Activated T-helper 1 cell treated with anti-CD3 and anti-CD28 coated beads, Interleukin-12 subunit alpha, Interleukin-12 subunit beta, Interleukin-2, Interleukin-4 antibody, amounts not matched to agents 30 ng/mL and 10 ng/mL and 1 ng/mL, durations not matched to agents 14 hours and 24 hours and 36 hours (primary cell): ENCODE measurements around the gene ANKRD1. TPM values are rescaled to one million over a fixed set of nuclear protein-coding genes. Genes with fewer than 3 reads are reported as not detected.
"Not testable (repeated sequence)": the region's sequence is repeated elsewhere in the genome, so short reads cannot be mapped to it uniquely, and the experiment has no call there.

Source experiments
- DNase-seq: peaks from one replicate; pipeline ENCODE4 v3.0.0; 2021; ENCODE audit warnings: low spot score
- H3K27ac Mint-ChIP-seq: one replicate; pipeline ENCODE4 v1.8.0; 2021; ENCODE audit warnings: mild to moderate bottlenecking, mixed read lengths
- H3K27me3 Mint-ChIP-seq: one replicate; pipeline ENCODE4 v1.8.0; 2022; ENCODE audit warnings: mild to moderate bottlenecking, moderate library complexity, mixed read lengths; ENCODE audit not compliant: insufficient read depth
- H3K36me3 Mint-ChIP-seq: one replicate; pipeline ENCODE4 v1.8.0; 2021; ENCODE audit warnings: low read depth, mixed read lengths
- H3K4me1 Mint-ChIP-seq: one replicate; pipeline ENCODE4 v1.8.0; 2021; ENCODE audit warnings: low read depth, mixed read lengths
- H3K4me3 Mint-ChIP-seq: one replicate; pipeline ENCODE4 v1.8.0; 2021; ENCODE audit warnings: mild to moderate bottlenecking, moderate library complexity, mixed read lengths
- H3K9me3 Mint-ChIP-seq: one replicate; pipeline ENCODE4 v1.8.0; 2021; ENCODE audit warnings: mixed read lengths
- intact Hi-C: fragments of 100-400 bp; cut with micrococcal nuclease; formaldehyde crosslinking; loops from one replicate; pipeline ENCODE4 v1.15.1; 2024
- total RNA-seq: library from RNA; stranded (reverse); gene quantifications from 2 replicates; pipeline ENCODE4 v1.2.3, GENCODE V29; 2022

ANKRD1 gene
- total RNA-seq, 1 donor from 2014 or later = not detected

- Mint-ChIP-seq H3K4me1 (peaks cover 16% of the 10 kb centered on the region), H3K4me3 (no peak overlapping the region), H3K27ac (peak overlapping the region; percentile 9), H3K9me3 (peaks cover 9% of the 10 kb centered on the region), H3K36me3 (peaks cover 4% of the 10 kb centered on the region), H3K27me3 (no peaks in the 10 kb centered on the region)
- intact Hi-C loops = no loop called here
- no peak for DNase-seq
Observed at GRCh38 chr10:90947030-90947960, 26.4 kb upstream of the ANKRD1 start.

GRCh38 chr10:90945491-90946070 lies 24.7 kb upstream of the ANKRD1 start:
- Mint-ChIP-seq H3K4me1 (peaks cover 16% of the 10 kb centered on the region), H3K27me3 (no peaks in the 10 kb centered on the region), H3K4me3 (no peak overlapping the region), H3K36me3 (peaks cover 4% of the 10 kb centered on the region), H3K27ac (no peak overlapping the region), H3K9me3 (peaks cover 7% of the 10 kb centered on the region)
- intact Hi-C loops = no loop called here
- DNase-seq = no peak

- Mint-ChIP-seq H3K36me3 (peaks cover 4% of the 10 kb centered on the region), H3K9me3 (peaks cover 7% of the 10 kb centered on the region), H3K27me3 (no peaks in the 10 kb centered on the region), H3K4me3 (no peak overlapping the region), H3K27ac (no peak overlapping the region), H3K4me1 (peaks cover 16% of the 10 kb centered on the region)
- DNase-seq = no peak
- intact Hi-C loops = no loop called here
Observed at GRCh38 chr10:90944749-90945148, 23.9 kb upstream of the ANKRD1 start.

GRCh38 chr10:90942980-90943379 lies 22.1 kb upstream of the ANKRD1 start:
- H3K9me3 Mint-ChIP-seq, H3K27ac Mint-ChIP-seq, H3K27me3 Mint-ChIP-seq, DNase-seq, H3K36me3 Mint-ChIP-seq, intact Hi-C loops, H3K4me3 Mint-ChIP-seq: not testable (repeated sequence)
- H3K4me1 Mint-ChIP-seq = peaks cover 16% of the 10 kb centered on the region

GRCh38 chr10:90939648-90940047 lies 18.8 kb upstream of the ANKRD1 start:
- Mint-ChIP-seq H3K4me3 (no peak overlapping the region), H3K36me3 (no peaks in the 10 kb centered on the region), H3K4me1 (peaks cover 10% of the 10 kb centered on the region), H3K9me3 (peaks cover 3% of the 10 kb centered on the region), H3K27ac (no peak overlapping the region), H3K27me3 (no peaks in the 10 kb centered on the region)
- DNase-seq = no peak
- intact Hi-C loops = no loop called here

GRCh38 chr10:90939116-90939515 lies 18.2 kb upstream of the ANKRD1 start:
- Mint-ChIP-seq H3K4me1 (peaks cover 10% of the 10 kb centered on the region), H3K36me3 (no peaks in the 10 kb centered on the region), H3K27me3 (no peaks in the 10 kb centered on the region), H3K27ac (no peak overlapping the region), H3K4me3 (no peak overlapping the region), H3K9me3 (peaks cover 3% of the 10 kb centered on the region)
- DNase-seq = no peak
- intact Hi-C loops = no loop called here

GRCh38 chr10:90937645-90938258 lies 16.9 kb upstream of the ANKRD1 start:
- no peak overlapping the region for H3K4me3 Mint-ChIP-seq
- H3K9me3 Mint-ChIP-seq = no peaks in the 10 kb centered on the region
- intact Hi-C loops = no loop called here
- H3K4me1 Mint-ChIP-seq = peaks cover 10% of the 10 kb centered on the region
- H3K27me3 Mint-ChIP-seq = peaks cover 2% of the 10 kb centered on the region
- no peaks in the 10 kb centered on the region for H3K36me3 Mint-ChIP-seq
- DNase-seq = no peak
- no peak overlapping the region for H3K27ac Mint-ChIP-seq

- intact Hi-C loops = no loop called here
- no peaks in the 10 kb centered on the region for H3K36me3 Mint-ChIP-seq
- peaks cover 10% of the 10 kb centered on the region for H3K4me1 Mint-ChIP-seq
- DNase-seq = no peak
- H3K27ac Mint-ChIP-seq = no peak overlapping the region
- no peak overlapping the region for H3K4me3 Mint-ChIP-seq
- peaks cover 2% of the 10 kb centered on the region for H3K27me3 Mint-ChIP-seq
- H3K9me3 Mint-ChIP-seq = no peaks in the 10 kb centered on the region
Observed at GRCh38 chr10:90936276-90936659, 15.4 kb upstream of the ANKRD1 start.

GRCh38 chr10:90935581-90936275 lies 14.8 kb upstream of the ANKRD1 start:
- peaks cover 6% of the 10 kb centered on the region for H3K27me3 Mint-ChIP-seq
- no peak for DNase-seq
- no peak overlapping the region for H3K4me3 Mint-ChIP-seq

GRCh38 chr10:90930971-90931871 lies 10.3 kb upstream of the ANKRD1 start:
- intact Hi-C loops = no loop called here
- no peaks in the 10 kb centered on the region for H3K36me3 Mint-ChIP-seq
- H3K27ac Mint-ChIP-seq = no peak overlapping the region
- peaks cover 28% of the 10 kb centered on the region for H3K27me3 Mint-ChIP-seq
- H3K4me1 Mint-ChIP-seq = peaks cover 10% of the 10 kb centered on the region
- no peak for DNase-seq
- H3K4me3 Mint-ChIP-seq = no peak overlapping the region
- no peaks in the 10 kb centered on the region for H3K9me3 Mint-ChIP-seq

More at GRCh38 chr10:90935581-90936275, 14.8 kb upstream of the ANKRD1 start:
- intact Hi-C loops = no loop called here
- Mint-ChIP-seq H3K36me3 (no peaks in the 10 kb centered on the region), H3K4me1 (peaks cover 10% of the 10 kb centered on the region), H3K9me3 (no peaks in the 10 kb centered on the region), H3K27ac (no peak overlapping the region)

GRCh38 chr10:90930070-90930837 lies 9.4 kb upstream of the ANKRD1 start:
- Mint-ChIP-seq H3K27me3 (peaks cover 28% of the 10 kb centered on the region), H3K36me3 (no peaks in the 10 kb centered on the region), H3K27ac (peak overlapping the region; percentile 18), H3K9me3 (no peaks in the 10 kb centered on the region), H3K4me3 (no peak overlapping the region), H3K4me1 (peaks cover 5% of the 10 kb centered on the region)
- intact Hi-C loops = no loop called here
- no peak for DNase-seq
